Effector CD8-positive, alpha-beta T cell (primary cell): ENCODE measurements around the gene PRPF19.

ENCODE experiments used
- DNase-seq: peaks from one replicate; lab custom pipeline; 2025; lab: John Stamatoyannopoulos, UW

The PRPF19 gene

GRCh38 chr11:60937811-60938210 is 31.4 kb upstream of the PRPF19 start:
- no peak for DNase-seq

DNA sequence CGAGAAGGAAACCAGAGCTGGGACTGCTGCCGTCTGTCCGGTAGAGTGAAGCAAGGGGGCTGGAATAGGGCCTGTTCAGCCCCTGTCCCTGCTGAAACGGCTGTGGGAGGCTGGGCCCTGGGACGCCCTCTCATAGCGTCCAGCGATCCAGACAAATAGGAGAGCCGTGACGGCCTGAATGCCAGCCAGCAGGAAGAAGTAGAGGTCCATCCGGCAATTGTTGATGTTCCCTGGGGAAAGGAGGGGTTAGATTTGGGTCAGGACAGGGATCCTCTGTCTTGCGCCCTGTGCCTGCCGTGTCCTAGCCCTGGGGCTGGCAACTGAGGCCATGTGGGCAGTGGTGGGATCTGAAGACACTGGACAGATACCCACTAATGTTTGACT is 30.8 kb upstream of the PRPF19 start:
- DNase-seq = no peak

GRCh38 chr11:60936467-60937143 is 30.2 kb upstream of the PRPF19 start:
- no peak for DNase-seq

DNA sequence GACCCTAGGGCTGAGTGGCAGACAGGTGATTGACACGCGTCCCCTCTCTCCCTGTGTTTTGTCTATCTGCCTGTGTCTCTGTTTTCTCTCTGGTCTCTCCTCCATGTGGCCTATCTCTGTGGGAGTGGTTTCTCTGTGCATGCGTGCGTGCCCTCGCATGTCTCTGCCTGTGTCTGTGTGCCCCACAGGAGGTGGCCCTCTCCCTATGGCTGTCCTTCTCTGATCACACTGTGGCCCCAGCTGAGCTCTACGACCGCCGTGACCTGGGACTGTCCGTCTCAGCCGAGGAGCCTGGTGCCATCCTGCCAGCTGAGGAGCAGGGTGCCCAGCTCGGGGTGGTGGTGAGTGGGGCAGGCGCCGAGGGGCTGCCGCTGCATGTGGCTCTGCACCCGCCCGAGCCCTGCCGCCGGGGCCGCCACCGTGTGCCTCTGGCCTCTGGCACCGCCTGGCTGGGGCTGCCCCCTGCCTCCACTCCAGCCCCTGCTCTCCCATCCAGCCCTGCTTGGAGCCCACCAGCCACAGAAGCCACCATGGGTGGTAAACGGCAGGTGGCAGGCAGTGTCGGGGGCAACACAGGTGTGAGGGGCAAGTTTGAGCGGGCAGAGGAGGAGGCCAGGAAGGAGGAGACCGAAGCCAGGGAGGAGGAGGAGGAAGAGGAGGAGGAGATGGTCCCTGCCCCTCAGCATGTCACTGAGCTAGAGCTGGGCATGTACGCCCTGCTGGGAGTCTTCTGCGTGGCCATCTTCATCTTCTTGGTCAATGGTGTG is 29.5 kb upstream of the PRPF19 start:
- DNase-seq = no peak

- no peak for DNase-seq
Observed at GRCh38 chr11:60934790-60935605, 28.6 kb upstream of the PRPF19 start.

- DNase-seq = no peak
Observed at GRCh38 chr11:60934124-60934789, 27.9 kb upstream of the PRPF19 start.

DNA sequence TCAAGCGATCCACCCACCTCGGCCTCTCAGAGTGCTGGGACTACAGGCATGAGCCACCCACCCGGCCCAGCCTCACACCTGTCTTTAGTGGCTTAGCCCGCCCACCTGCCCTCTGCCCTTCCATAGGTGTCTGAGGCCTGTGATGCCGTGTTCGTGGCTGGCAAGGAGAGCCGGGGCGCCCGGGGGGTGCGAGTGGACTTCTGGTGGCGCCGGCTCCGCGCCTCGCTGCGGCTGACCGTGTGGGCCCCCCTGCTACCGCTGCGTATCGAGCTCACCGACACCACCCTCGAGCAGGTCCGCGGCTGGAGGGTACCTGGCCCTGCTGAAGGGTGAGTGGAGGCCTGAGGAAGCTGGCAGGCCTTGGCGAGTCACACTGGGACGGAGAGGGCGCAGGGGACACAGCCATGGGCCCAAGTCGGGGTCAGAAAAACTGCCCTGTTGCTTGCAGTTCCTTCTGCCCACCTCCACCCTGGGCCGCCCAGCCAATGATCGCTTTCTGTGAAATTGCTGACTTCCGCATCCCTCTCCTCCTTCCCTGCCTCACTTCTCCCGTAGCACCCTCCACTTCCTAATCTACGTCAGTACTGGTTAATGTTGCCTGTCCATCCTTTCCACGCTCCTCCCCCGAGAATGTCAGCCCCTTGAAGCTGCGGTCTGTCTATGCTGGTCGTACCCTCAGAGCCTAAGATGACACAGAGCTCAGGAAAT is 27.2 kb upstream of the PRPF19 start:
- DNase-seq = no peak

GRCh38 chr11:60932605-60933356 is 26.4 kb upstream of the PRPF19 start:
- DNase-seq = no peak

DNA sequence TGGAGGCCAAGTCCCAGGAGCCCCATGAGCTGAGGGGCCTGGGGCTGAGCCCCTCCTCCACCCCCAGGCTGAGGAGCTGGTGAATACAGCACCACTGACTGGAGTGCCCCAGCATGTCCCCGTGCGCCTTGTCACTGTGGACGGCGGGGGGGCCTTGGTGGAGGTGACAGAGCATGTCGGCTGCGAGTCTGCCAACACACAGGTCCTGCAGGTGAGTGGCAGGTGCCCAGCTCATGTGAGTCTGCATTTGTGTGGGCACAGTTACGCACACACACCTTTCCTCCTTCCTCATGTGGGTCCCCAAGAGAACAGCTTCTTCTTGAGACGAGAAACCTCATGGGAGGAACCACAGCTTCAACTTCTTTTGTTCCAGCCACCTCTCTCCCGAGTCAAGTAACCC is 25.5 kb upstream of the PRPF19 start:
- no peak for DNase-seq

DNA sequence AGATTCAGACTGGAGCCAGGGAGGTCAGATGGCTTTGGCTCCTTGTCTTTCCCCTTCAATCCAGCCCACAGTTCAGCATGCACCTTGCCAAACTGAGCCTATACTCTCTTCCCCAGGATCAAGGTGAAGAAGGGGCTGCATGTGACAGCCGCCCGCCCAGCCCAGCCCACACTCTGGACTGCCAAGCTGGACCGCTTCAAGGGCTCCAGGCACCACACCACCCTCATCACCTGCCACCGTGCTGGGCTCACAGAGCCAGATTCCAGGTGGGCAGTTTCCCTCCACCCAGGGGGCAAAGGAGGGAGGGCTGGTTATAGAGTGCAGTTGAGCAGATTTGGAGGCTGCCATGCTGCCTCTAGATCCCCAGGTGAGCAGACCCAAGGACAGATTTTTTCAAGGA is 24.0 kb upstream of the PRPF19 start:
- DNase-seq = no peak

DNA sequence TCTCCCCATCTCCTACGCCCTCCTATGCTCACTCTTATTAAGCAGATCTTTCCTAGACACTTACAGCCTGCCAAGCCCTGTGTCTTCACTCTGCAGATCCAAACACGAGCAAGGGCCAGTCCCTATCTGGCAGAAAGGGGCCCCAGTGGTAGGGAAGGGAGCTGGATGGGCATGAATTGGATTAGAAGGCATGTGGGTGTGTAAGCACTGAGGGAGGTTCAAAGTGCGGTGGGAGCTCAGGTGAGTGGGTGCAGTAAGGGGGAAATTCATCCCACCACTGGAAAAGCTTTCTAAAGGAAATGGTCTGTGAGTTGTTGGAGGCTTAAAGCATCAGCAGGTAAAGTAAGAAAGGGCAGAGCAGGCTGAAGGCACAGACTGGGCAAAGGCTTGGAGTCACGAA is 23.4 kb upstream of the PRPF19 start:
- DNase-seq = no peak

- no peak for DNase-seq
Observed at GRCh38 chr11:60928563-60929001, 22.2 kb upstream of the PRPF19 start.

DNA sequence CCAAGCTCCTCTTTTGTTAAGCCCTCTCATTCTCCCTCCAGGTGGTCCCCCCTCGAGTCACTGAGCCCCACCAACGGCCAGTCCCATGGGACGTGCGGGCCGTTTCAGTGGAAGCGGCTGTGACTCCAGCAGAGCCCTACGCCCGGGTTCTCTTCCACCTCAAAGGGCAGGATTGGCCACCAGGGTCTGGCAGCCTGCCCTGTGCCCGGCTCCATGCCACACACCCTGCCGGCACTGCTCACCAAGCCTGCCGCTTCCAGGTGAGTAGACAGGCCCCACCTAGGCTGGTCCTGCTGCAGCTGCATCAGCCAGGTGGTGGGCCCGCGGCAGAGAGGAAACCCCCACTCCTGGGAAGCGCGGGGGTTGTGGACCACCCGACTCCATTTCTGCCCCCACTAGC is 21.2 kb upstream of the PRPF19 start:
- no peak for DNase-seq

GRCh38 chr11:60927061-60927592 is 20.7 kb upstream of the PRPF19 start:
- DNase-seq = no peak

- no peak for DNase-seq
Observed at GRCh38 chr11:60926500-60926899, 20.1 kb upstream of the PRPF19 start.

- no peak for DNase-seq
Observed at GRCh38 chr11:60925868-60926267, 19.5 kb upstream of the PRPF19 start.

DNA sequence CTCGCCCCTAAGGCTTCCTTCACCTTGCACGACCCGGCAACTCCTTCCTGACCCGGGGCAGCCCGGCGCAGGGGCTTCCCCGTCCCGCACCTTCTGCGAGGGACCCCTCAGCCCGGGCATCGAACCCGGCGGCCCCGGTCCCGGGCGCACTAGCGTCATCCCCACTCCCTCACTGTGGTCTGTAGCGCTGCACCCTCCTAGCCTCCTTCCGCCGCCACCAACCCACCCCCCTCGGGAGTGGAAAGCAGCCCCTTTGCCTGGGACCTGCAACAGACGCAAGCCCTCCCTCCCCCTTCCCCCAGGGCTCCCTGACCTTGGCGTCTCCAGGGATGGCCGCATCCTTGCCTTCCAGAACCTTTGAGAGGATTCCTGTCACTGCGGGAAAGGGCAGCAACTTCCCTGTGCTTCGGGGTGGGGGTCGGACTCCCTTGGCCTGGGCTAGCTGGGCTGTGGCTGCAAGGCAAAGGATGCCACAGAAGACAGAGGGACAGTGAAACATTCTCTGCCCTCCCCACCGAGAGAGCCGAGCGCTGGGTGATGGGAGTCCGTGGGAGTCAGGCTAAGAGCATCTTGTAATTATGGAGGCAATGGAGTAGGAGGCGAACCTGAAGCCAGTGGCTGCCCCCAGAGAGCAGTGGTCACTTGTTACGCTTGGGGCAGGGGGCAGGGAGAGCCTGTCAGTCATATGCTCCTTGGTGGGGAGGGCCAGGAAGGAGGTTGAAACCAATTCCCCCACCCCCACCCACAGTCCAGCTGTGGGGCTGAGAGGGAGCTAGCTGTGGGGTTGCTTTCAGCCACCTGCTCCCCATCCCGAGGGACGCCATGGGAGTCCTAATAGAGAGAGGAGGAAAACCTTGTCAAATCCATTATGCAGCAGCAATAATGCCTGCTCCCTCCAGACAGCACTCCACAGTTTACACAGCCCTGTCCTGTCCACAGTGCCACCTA is 18.8 kb upstream of the PRPF19 start:
- DNase-seq = no peak

DNA sequence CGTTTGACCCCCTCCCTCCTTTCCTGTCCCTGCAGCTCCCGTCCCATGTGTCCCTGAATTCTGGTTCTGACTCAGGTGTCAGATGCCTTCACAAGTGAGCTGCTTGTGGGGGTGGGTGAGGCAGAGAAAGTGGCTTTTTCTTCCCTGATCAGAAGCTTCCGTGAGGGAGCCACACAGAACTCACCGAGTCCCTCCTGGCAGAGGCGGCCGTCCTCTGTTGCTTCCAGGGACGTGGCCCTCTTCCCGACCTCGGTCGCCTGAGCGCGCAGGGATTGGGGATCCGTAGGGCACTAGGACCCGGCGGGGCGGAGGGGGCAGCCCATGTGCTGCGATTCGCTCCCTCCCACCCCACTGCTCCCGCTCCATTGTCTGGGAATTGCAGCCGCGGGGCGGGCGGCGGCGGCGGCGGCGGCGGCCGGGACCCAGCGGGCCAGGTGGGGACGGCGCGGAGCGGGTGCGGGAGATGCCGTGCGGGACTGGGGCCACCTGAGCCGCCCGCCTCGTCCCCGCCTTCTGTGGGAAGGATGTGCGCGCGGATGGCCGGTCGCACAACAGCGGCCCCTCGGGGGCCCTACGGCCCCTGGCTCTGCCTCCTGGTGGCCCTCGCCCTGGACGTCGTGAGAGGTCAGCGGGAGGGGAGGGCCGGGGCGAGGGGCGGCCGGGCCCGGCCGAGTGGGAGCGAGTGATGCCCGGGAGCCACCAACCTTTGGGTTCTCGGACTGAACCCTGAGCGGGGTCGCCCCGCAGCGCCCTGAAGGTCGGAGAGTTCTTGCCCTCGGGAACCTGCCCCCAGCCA is 17.9 kb upstream of the PRPF19 start, which contains the start of gene TMEM132A:
Gene TMEM132A, plus strand, starts transcription at position 351 of the 796 bp plus-strand sequence. Its CDS starts 174 bp downstream, at position 525.
- no peak for DNase-seq

DNA sequence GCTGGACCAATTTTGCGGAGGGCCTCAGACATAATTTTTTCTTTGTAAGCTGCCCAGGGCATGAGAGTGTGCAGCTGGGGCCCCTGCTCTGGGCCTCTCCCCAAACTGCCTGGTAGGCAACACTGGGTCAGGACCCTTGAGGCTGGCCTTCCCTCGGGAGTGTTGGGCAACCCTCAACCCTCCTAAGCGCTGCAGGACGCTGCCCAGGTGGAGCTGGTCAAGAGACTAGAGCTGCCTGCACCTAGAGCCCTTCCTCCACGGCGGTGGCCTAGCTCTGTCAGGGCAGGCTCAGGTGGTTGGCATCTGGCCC is 17.4 kb upstream of the PRPF19 start:
- DNase-seq = no peak
